OCI-LY3 (cell line): ENCODE data around the gene ARHGEF17.

ENCODE experiments used
- H2AFZ ChIP-seq: fragments of 200-600, 300-600 bp; shearing (Covaris generic); 2 replicates; pipeline ENCODE4 v1.6.0; 2014; ENCODE audit warnings: antibody characterized with exemption, low read depth, low read length
- H3K27ac ChIP-seq: fragments of 200-600, 300-600 bp; sonication (generic); 2 replicates; pipeline ENCODE4 v1.5.1; 2014; ENCODE audit warnings: mild to moderate bottlenecking, low read length, moderate library complexity, mixed read lengths
- H3K27me3 ChIP-seq: fragments of 200-600, 300-600 bp; sonication (generic); 2 replicates; pipeline ENCODE4 v1.6.1; 2014; ENCODE audit warnings: low read depth, low read length, mixed read lengths
- H3K36me3 ChIP-seq: fragments of 200-600, 300-600 bp; sonication (generic); replicated peaks from 2 replicates; pipeline ENCODE3; 2014; ENCODE audit warnings: low read depth, low read length, mixed read lengths
- H3K4me1 ChIP-seq: fragments of 300-600, 200-600 bp; sonication (generic); 2 replicates; pipeline ENCODE4 v1.6.1; 2014; ENCODE audit warnings: low read length, mixed read lengths
- H3K4me2 ChIP-seq: fragments of 200-600, 300-600 bp; sonication (generic); 2 replicates; pipeline ENCODE4 v1.6.1; 2014; ENCODE audit warnings: low read length, mixed read lengths
- H3K4me3 ChIP-seq: fragments of 300-600, 200-600 bp; sonication (generic); 2 replicates; pipeline ENCODE4 v1.5.1; 2014; ENCODE audit warnings: antibody characterized with exemption, mild to moderate bottlenecking, low read length, moderate library complexity
- H3K79me2 ChIP-seq: fragments of 300-600, 200-600 bp; shearing (Covaris generic); 2 replicates; pipeline ENCODE4 v1.6.1; 2014; ENCODE audit warnings: mild to moderate bottlenecking, low read length, mixed read lengths
- H3K9ac ChIP-seq: fragments of 300-600, 200-600 bp; shearing (Covaris generic); 2 replicates; pipeline ENCODE4 v1.6.0; 2014; ENCODE audit warnings: mild to moderate bottlenecking, low read length, moderate library complexity
- H3K9me3 ChIP-seq: fragments of 200-600, 300-600 bp; shearing (Covaris generic); 2 replicates; pipeline ENCODE4 v1.6.1; 2014; ENCODE audit warnings: low read length, mixed read lengths; ENCODE audit not compliant: insufficient read depth
- H4K20me1 ChIP-seq: fragments of 200-600, 300-600 bp; sonication (generic); 2 replicates; pipeline ENCODE4 v1.6.1; 2016; ENCODE audit warnings: low read length, mixed read lengths; ENCODE audit not compliant: insufficient read depth
- CTCF ChIP-seq: fragments of 200-600, 300-600 bp; sonication (generic); IDR thresholded peaks from 2 replicates; pipeline ENCODE4 v1.5.1; 2014; ENCODE audit warnings: antibody characterized with exemption, low read length, low read depth
- EZH2phosphoT487 ChIP-seq: fragments of 200-600 bp; shearing (Covaris generic); IDR thresholded peaks from 2 replicates; pipeline ENCODE4 v1.6.1; 2018; ENCODE audit warnings: antibody characterized with exemption, mixed run types, low read depth

Gene ARHGEF17

DNA sequence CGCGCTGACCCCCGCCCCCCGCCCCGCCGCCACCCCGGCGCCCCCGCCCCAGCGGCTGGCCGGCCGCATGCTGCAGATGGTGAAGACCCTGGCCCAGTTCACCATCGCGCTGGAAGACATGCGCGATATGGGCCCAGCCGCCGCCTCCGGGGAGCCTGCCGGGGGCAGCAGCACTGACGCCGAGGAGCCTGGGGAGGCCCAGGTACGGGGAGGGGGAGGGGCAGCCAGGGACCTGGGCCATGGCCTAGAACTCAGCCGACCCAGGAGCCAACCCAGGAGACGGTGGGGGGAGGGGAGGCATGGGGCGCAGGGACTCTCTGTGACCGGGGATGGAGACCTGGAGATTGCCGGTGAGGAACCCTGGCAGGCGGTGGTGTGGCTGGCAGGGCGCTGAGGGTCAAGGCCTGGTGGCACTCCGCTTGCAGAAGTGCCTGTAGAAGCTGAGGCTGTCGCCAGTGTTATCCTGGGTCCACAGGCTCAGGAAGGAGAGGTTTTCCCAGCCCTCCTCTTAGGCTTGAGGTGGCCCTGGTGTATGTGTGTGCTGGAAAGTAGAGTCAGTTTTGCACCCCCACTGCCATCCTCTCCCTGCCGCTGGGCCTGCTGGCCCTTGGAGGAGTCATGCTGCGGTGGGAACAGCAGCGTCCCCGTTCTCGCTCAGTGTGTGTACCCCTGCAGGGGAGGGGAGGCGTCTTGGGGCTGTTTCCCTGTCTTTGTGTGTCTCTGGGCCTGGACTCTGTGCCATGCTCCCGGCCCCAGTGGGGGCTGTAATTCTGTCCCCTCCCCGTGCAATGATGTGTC lies 35.2 kb downstream of the ARHGEF17 start:
- H3K27ac ChIP-seq, result no peak overlapping the region
- no peak overlapping the region for H3K4me3 ChIP-seq
- H3K9ac ChIP-seq, result no peak overlapping the region
- H4K20me1 ChIP-seq, result no peaks in the 10 kb centered on the region
- H3K79me2 ChIP-seq, result no peaks in the 10 kb centered on the region
- TF ChIP-seq CTCF (no peak), EZH2phosphoT487 (no peak)
- H3K4me1 ChIP-seq, result peaks cover 10% of the 10 kb centered on the region
- H3K9me3 ChIP-seq, result no peaks in the 10 kb centered on the region
- H3K4me2 ChIP-seq, result no peak overlapping the region
- no peaks in the 10 kb centered on the region for H3K27me3 ChIP-seq
- no peak overlapping the region for H2AFZ ChIP-seq
- H3K36me3 ChIP-seq, result no peaks in the 10 kb centered on the region

GRCh38 chr11:73344191-73344607 lies 36.1 kb downstream of the ARHGEF17 start:
- TF ChIP-seq CTCF, result no peak
- TF ChIP-seq EZH2phosphoT487, result no peak
- no peak overlapping the region for H3K27ac ChIP-seq
- no peaks in the 10 kb centered on the region for H3K79me2 ChIP-seq
- H2AFZ ChIP-seq, result no peak overlapping the region
- peaks cover 4% of the 10 kb centered on the region; the same call in 1 of the 2 replicates for H3K27me3 ChIP-seq
- H3K4me1 ChIP-seq, result peaks cover under 1% of the 10 kb centered on the region; the same call in 1 of the 2 replicates
- no peak overlapping the region for H3K4me3 ChIP-seq
- no peak overlapping the region for H3K9ac ChIP-seq
- no peaks in the 10 kb centered on the region for H3K9me3 ChIP-seq
- no peaks in the 10 kb centered on the region for H3K36me3 ChIP-seq
- H3K4me2 ChIP-seq, result no peak overlapping the region
- H4K20me1 ChIP-seq, result no peaks in the 10 kb centered on the region

DNA sequence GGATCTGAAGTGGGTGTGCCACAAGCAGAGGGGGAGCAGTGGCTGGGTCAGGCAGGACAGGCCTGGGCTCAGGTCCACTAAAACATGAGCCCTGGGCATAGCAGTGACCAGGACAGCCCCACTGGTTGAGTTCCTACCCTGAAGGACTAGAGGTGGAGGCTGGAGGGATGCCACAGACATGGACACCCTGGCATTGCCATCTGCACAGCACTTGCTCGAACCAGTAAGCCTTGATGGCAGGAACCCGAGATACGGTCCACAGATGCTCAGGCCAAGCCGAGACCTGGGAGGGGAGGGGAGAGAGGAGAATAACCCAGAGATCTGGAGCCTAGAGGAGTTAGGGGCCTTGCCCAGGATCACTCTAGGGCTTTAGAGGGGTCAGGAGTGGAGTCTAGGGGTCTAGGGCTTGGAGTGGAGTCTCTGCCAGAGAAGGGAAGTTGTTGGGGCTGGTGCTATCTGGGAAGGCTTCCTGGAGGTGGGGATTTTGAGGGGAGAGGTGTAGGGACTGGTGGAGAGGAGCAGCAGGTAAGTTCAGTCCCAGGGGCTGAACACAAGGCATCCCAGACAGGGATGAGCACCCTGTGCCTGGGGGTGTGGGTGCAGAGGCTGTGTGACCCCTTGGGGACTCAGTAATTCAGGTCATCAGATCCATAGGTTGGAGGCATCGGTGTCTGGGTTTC lies 37.5 kb downstream of the ARHGEF17 start:
- Histone ChIP-seq H3K4me3 (no peak overlapping the region), H4K20me1 (no peaks in the 10 kb centered on the region), H3K36me3 (no peaks in the 10 kb centered on the region), H3K4me2 (no peak overlapping the region), H3K4me1 (peaks cover under 1% of the 10 kb centered on the region), H3K27ac (no peak overlapping the region), H3K79me2 (no peaks in the 10 kb centered on the region), H3K27me3 (peaks cover 7% of the 10 kb centered on the region; the same call in 1 of the 2 replicates), H2AFZ (no peak overlapping the region), H3K9ac (no peak overlapping the region), H3K9me3 (no peaks in the 10 kb centered on the region)
- TF ChIP-seq EZH2phosphoT487 (no peak), CTCF (no peak)

GRCh38 chr11:73346186-73346935 lies 38.3 kb downstream of the ARHGEF17 start:
- no peak overlapping the region for H3K4me2 ChIP-seq

More at GRCh38 chr11:73346186-73346935, 38.3 kb downstream of the ARHGEF17 start:
- Histone ChIP-seq H3K36me3 (no peaks in the 10 kb centered on the region), H3K27ac (no peak overlapping the region), H4K20me1 (no peaks in the 10 kb centered on the region), H3K79me2 (no peaks in the 10 kb centered on the region), H3K4me3 (no peak overlapping the region), H3K27me3 (peaks cover 7% of the 10 kb centered on the region; the same call in 1 of the 2 replicates), H2AFZ (no peak overlapping the region), H3K9ac (no peak overlapping the region), H3K4me1 (peaks cover 4% of the 10 kb centered on the region), H3K9me3 (no peaks in the 10 kb centered on the region)
- TF ChIP-seq CTCF (no peak), EZH2phosphoT487 (no peak)
